Left ventricle myocardium inferior (tissue), 1 donor: ENCODE data around the gene C2CD4D. TPM values are rescaled to one million over a fixed set of nuclear protein-coding genes. Genes with fewer than 3 reads are reported as not detected.

ENCODE experiments used
- DNase-seq: peaks from one replicate; pipeline ENCODE4 v3.0.0-alpha.2; 2020
- H3K27ac ChIP-seq: fragments of 200-600 bp; replicated peaks from 2 replicates; pipeline ENCODE4 v1.8.0; 2021
- H3K27me3 ChIP-seq: fragments of 200-600 bp; 2 replicates; pipeline ENCODE4 v1.8.0; 2021; ENCODE audit warnings: low read depth
- H3K36me3 ChIP-seq: fragments of 200-600 bp; 2 replicates; pipeline ENCODE4 v1.8.0; 2021
- H3K4me1 ChIP-seq: fragments of 200-600 bp; 2 replicates; pipeline ENCODE4 v1.8.0; 2021
- H3K4me3 ChIP-seq: fragments of 200-600 bp; 2 replicates; pipeline ENCODE4 v1.8.0; 2021; ENCODE audit warnings: mild to moderate bottlenecking, moderate library complexity
- H3K9me3 ChIP-seq: fragments of 200-600 bp; replicated peaks from 2 replicates; pipeline ENCODE4 v1.8.0; 2021
- CTCF ChIP-seq: fragments of 200-600 bp; IDR thresholded peaks from 2 replicates; pipeline ENCODE4 v1.8.0; 2021; ENCODE audit warnings: antibody characterized with exemption, mild to moderate bottlenecking, borderline replicate concordance
- intact Hi-C: fragments of 100-400 bp; cut with micrococcal nuclease; formaldehyde crosslinking; loops from one replicate; pipeline ENCODE4 v1.11.0; 2022
- total RNA-seq: library from RNA; stranded (reverse); fragmentation: NEBNext Ultra II Directional; extraction: Animal tissue kit (Norgen Biotek cat#: 25700); gene quantifications from one replicate; pipeline ENCODE4 v1.2.1, GENCODE V29; 2021
- donor health status: DM: no; HTN: yes; CAD: no; lungs with severe emphysema.

Gene C2CD4D
- total RNA-seq, 1 donor from 2014 or later = not detected

GRCh38 chr1:151853411-151853943 is 13.9 kb upstream of the C2CD4D start, which contains the start of gene THEM5:
Gene THEM5 (minus strand): TSS chr1:151853712. CDS start chr1:151853565, 147 bp downstream.
- Histone ChIP-seq H3K4me1 (peaks cover 15% of the 10 kb centered on the region), H3K36me3 (no peaks in the 10 kb centered on the region), H3K4me3 (no peak within 1 kb of the TSS), H3K27ac (no peak within 1 kb of the TSS), H3K9me3 (no peaks in the 10 kb centered on the region), H3K27me3 (peaks cover 37% of the 10 kb centered on the region)
- intact Hi-C loops = no loop called here
- no peak for TF ChIP-seq CTCF
- no peak for DNase-seq

GRCh38 chr1:151852733-151853132 is 13.1 kb upstream of the C2CD4D start:
- Histone ChIP-seq H3K9me3 (no peaks in the 10 kb centered on the region), H3K36me3 (no peaks in the 10 kb centered on the region), H3K27me3 (peaks cover 44% of the 10 kb centered on the region), H3K4me3 (no peak overlapping the region), H3K4me1 (peaks cover 16% of the 10 kb centered on the region), H3K27ac (no peak overlapping the region)
- no peak for TF ChIP-seq CTCF
- intact Hi-C loops = no loop called here
- DNase-seq = no peak

- Histone ChIP-seq H3K9me3 (no peaks in the 10 kb centered on the region), H3K27me3 (peaks cover 53% of the 10 kb centered on the region), H3K36me3 (no peaks in the 10 kb centered on the region), H3K4me3 (no peak overlapping the region), H3K27ac (no peak overlapping the region), H3K4me1 (peaks cover 16% of the 10 kb centered on the region)
- intact Hi-C loops = no loop called here
- DNase-seq = no peak
- TF ChIP-seq CTCF = no peak
Measured at GRCh38 chr1:151851886-151852285, 12.3 kb upstream of the C2CD4D start.

GRCh38 chr1:151849871-151850270 is 10.3 kb upstream of the C2CD4D start:
- no peak for TF ChIP-seq CTCF
- no peak for DNase-seq
- intact Hi-C loops = no loop called here
- no peak overlapping the region for H3K4me3 ChIP-seq
- H3K27me3 ChIP-seq = peaks cover 73% of the 10 kb centered on the region
- no peak overlapping the region for H3K27ac ChIP-seq
- H3K4me1 ChIP-seq = peaks cover 6% of the 10 kb centered on the region
- no peaks in the 10 kb centered on the region for H3K36me3 ChIP-seq
- H3K9me3 ChIP-seq = no peaks in the 10 kb centered on the region

- intact Hi-C loops = no loop called here
- DNase-seq = no peak
- Histone ChIP-seq H3K36me3 (no peaks in the 10 kb centered on the region), H3K4me3 (no peak overlapping the region), H3K27ac (no peak overlapping the region), H3K27me3 (peaks cover 80% of the 10 kb centered on the region), H3K9me3 (no peaks in the 10 kb centered on the region), H3K4me1 (peaks cover 6% of the 10 kb centered on the region)
- no peak for TF ChIP-seq CTCF
Measured at GRCh38 chr1:151849126-151849525, 9.5 kb upstream of the C2CD4D start.
